ENCODE measurements around the gene FAHD2A.
A peak's percentile ranks its signal among the peaks of the same experiment; 100 is the strongest.

The FAHD2A gene

GRCh38 chr2:95359031-95359430, 43.5 kb upstream of the FAHD2A start:
- H3K27ac ChIP-seq, result no peak overlapping the region
- H3K27me3 ChIP-seq, result no peaks in the 10 kb centered on the region

GRCh38 chr2:95359501-95359930, 43.0 kb upstream of the FAHD2A start:
- Histone ChIP-seq H3K4me1 (no peaks in the 10 kb centered on the region), H3K4me2 (no peak overlapping the region), H3K9me3 (peaks cover 3% of the 10 kb centered on the region; the same call in 1 of the 2 replicates), H3K9ac (no peak overlapping the region), H3K4me3 (no peak overlapping the region), H3K36me3 (no peaks in the 10 kb centered on the region), H4K20me1 (no peaks in the 10 kb centered on the region), H3K27ac (no peak overlapping the region), H3K27me3 (no peaks in the 10 kb centered on the region)
- TF ChIP-seq Cebpa-rat (IDR thresholded peaks at IDR 0.05), result no peak

More at GRCh38 chr2:95359031-95359430, 43.5 kb upstream of the FAHD2A start:
- no peaks in the 10 kb centered on the region for H3K4me1 ChIP-seq
- H3K9ac ChIP-seq, result no peak overlapping the region
- no peaks in the 10 kb centered on the region for H4K20me1 ChIP-seq
- no peak overlapping the region for H3K4me2 ChIP-seq
- peaks cover 3% of the 10 kb centered on the region; the same call in 1 of the 2 replicates for H3K9me3 ChIP-seq
- no peaks in the 10 kb centered on the region for H3K36me3 ChIP-seq
- H3K4me3 ChIP-seq, result no peak overlapping the region
- no peak for TF ChIP-seq Cebpa-rat (IDR thresholded peaks at IDR 0.05)

GRCh38 chr2:95361216-95361980, 41.1 kb upstream of the FAHD2A start:
- Histone ChIP-seq H3K9ac (no peak overlapping the region), H3K36me3 (no peaks in the 10 kb centered on the region), H3K27me3 (no peaks in the 10 kb centered on the region), H3K4me3 (no peak overlapping the region), H3K4me1 (no peaks in the 10 kb centered on the region), H3K9me3 (peaks cover 3% of the 10 kb centered on the region; the same call in 1 of the 2 replicates), H4K20me1 (no peaks in the 10 kb centered on the region), H3K27ac (no peak overlapping the region), H3K4me2 (no peak overlapping the region)
- no peak for TF ChIP-seq Cebpa-rat (IDR thresholded peaks at IDR 0.05)

- no peaks in the 10 kb centered on the region for H3K27me3 ChIP-seq
- no peak overlapping the region for H3K27ac ChIP-seq
- no peaks in the 10 kb centered on the region for H3K4me1 ChIP-seq
- no peaks in the 10 kb centered on the region for H3K9me3 ChIP-seq
- TF ChIP-seq Cebpa-rat (IDR thresholded peaks at IDR 0.05), result no peak
- no peak overlapping the region for H3K4me3 ChIP-seq
- H3K36me3 ChIP-seq, result no peaks in the 10 kb centered on the region
- no peak overlapping the region for H3K4me2 ChIP-seq
- H3K9ac ChIP-seq, result no peak overlapping the region
- no peaks in the 10 kb centered on the region for H4K20me1 ChIP-seq
These were observed 40.0 kb upstream of the FAHD2A start for GRCh38 chr2:95362486-95362885.

- no peaks in the 10 kb centered on the region for H3K9me3 ChIP-seq
These were observed 36.0 kb upstream of the FAHD2A start for GRCh38 chr2:95366514-95366913.

GRCh38 chr2:95372216-95372829, 30.2 kb upstream of the FAHD2A start:
- H3K9ac ChIP-seq, result no peak overlapping the region
- no peak overlapping the region for H3K4me2 ChIP-seq
- no peaks in the 10 kb centered on the region for H3K9me3 ChIP-seq
- H3K27me3 ChIP-seq, result no peaks in the 10 kb centered on the region
- no peak for TF ChIP-seq Cebpa-rat (IDR thresholded peaks at IDR 0.05)
- H3K4me1 ChIP-seq, result peaks cover 9% of the 10 kb centered on the region; the same call in 1 of the 2 replicates
- H3K27ac ChIP-seq, result no peak overlapping the region
- no peak overlapping the region for H3K4me3 ChIP-seq
- H4K20me1 ChIP-seq, result no peaks in the 10 kb centered on the region
- H3K36me3 ChIP-seq, result no peaks in the 10 kb centered on the region

More at GRCh38 chr2:95366514-95366913, 36.0 kb upstream of the FAHD2A start:
- no peak overlapping the region for H3K9ac ChIP-seq
- no peaks in the 10 kb centered on the region for H4K20me1 ChIP-seq
- H3K27ac ChIP-seq, result no peak overlapping the region
- H3K4me2 ChIP-seq, result no peak overlapping the region
- no peaks in the 10 kb centered on the region for H3K4me1 ChIP-seq
- no peak overlapping the region for H3K4me3 ChIP-seq
- TF ChIP-seq Cebpa-rat (IDR thresholded peaks at IDR 0.05), result no peak
- H3K27me3 ChIP-seq, result no peaks in the 10 kb centered on the region
- no peaks in the 10 kb centered on the region for H3K36me3 ChIP-seq

GRCh38 chr2:95372845-95373244, 29.7 kb upstream of the FAHD2A start:
- no peak for TF ChIP-seq Cebpa-rat (IDR thresholded peaks at IDR 0.05)
- Histone ChIP-seq H3K27me3 (no peaks in the 10 kb centered on the region), H3K9me3 (no peaks in the 10 kb centered on the region), H3K36me3 (no peaks in the 10 kb centered on the region), H3K4me3 (no peak overlapping the region), H3K4me2 (no peak overlapping the region), H4K20me1 (no peaks in the 10 kb centered on the region), H3K27ac (no peak overlapping the region), H3K4me1 (peaks cover 9% of the 10 kb centered on the region; the same call in 1 of the 2 replicates), H3K9ac (no peak overlapping the region)

- H3K9me3 ChIP-seq, result no peaks in the 10 kb centered on the region
- H3K9ac ChIP-seq, result no peak overlapping the region
- H3K4me3 ChIP-seq, result no peak overlapping the region
- no peaks in the 10 kb centered on the region for H3K27me3 ChIP-seq
- TF ChIP-seq Cebpa-rat (IDR thresholded peaks at IDR 0.05), result no peak
- no peaks in the 10 kb centered on the region for H3K36me3 ChIP-seq
- no peaks in the 10 kb centered on the region for H4K20me1 ChIP-seq
- no peak overlapping the region for H3K27ac ChIP-seq
- no peak overlapping the region for H3K4me2 ChIP-seq
- H3K4me1 ChIP-seq, result peaks cover 9% of the 10 kb centered on the region; the same call in 1 of the 2 replicates
These were observed 28.5 kb upstream of the FAHD2A start for GRCh38 chr2:95374029-95374428.

GRCh38 chr2:95374451-95374920, 28.0 kb upstream of the FAHD2A start:
- Histone ChIP-seq H3K27ac (no peak overlapping the region), H3K9ac (no peak overlapping the region), H3K27me3 (no peaks in the 10 kb centered on the region), H3K4me2 (peak overlapping the region; percentile 30; the same call in 1 of the 2 replicates), H3K4me3 (no peak overlapping the region), H4K20me1 (no peaks in the 10 kb centered on the region), H3K4me1 (peaks cover 14% of the 10 kb centered on the region), H3K36me3 (no peaks in the 10 kb centered on the region), H3K9me3 (no peaks in the 10 kb centered on the region)
- TF ChIP-seq Cebpa-rat (IDR thresholded peaks at IDR 0.05), result no peak

- peak overlapping the region; percentile 30; the same call in 1 of the 2 replicates for H3K4me2 ChIP-seq
- no peaks in the 10 kb centered on the region for H3K9me3 ChIP-seq
- no peaks in the 10 kb centered on the region for H3K36me3 ChIP-seq
- no peak overlapping the region for H3K27ac ChIP-seq
- TF ChIP-seq Cebpa-rat (IDR thresholded peaks at IDR 0.05), result no peak
- peaks cover 17% of the 10 kb centered on the region for H3K4me1 ChIP-seq
- H3K4me3 ChIP-seq, result no peak overlapping the region
- H3K9ac ChIP-seq, result no peak overlapping the region
- H4K20me1 ChIP-seq, result no peaks in the 10 kb centered on the region
- no peaks in the 10 kb centered on the region for H3K27me3 ChIP-seq
These were observed 27.5 kb upstream of the FAHD2A start for GRCh38 chr2:95374921-95375471.
